Measurements from ENCODE around the gene USP1. TPM values are rescaled to one million over a fixed set of nuclear protein-coding genes. Genes with fewer than 3 reads are reported as not detected.

Gene USP1
- polyA plus RNA-seq, 1 donor from 2014 or later, result 20.3 TPM

GRCh38 chr1:62415687-62416086 lies 21.2 kb upstream of the USP1 start:
- Histone ChIP-seq H3K36me3 (ENCODE audit: insufficient read depth, low read length) (no peaks in the 10 kb centered on the region), H3K9me3 (ENCODE audit: low read length) (no peaks in the 10 kb centered on the region), H3K27ac (ENCODE audit: low read length) (no peak overlapping the region), H3K27me3 (ENCODE audit: insufficient read depth, low read depth, low read length) (no peaks in the 10 kb centered on the region), H3K4me2 (ENCODE audit: low read length) (no peak overlapping the region), H3K9ac (ENCODE audit: low read length) (no peak overlapping the region), H3K9me2 (ENCODE audit: insufficient read depth, low read length) (no peaks in the 10 kb centered on the region), H3F3A (ENCODE audit: insufficient read depth, low read length, poor library complexity, severe bottlenecking) (no peaks in the 10 kb centered on the region), H2AFZ (ENCODE audit: low read depth, low read length) (no peak overlapping the region), H4K20me1 (ENCODE audit: insufficient read depth) (no peaks in the 10 kb centered on the region), H3K4me3 (ENCODE audit: low read length) (no peak overlapping the region), H3K79me2 (replicated peaks; ENCODE audit: insufficient read depth, low read length) (no peaks in the 10 kb centered on the region)
- no peak for TF ChIP-seq POLR2AphosphoS5 (IDR thresholded peaks at IDR 0.05)
- no peak for TF ChIP-seq MXI1 (conservative IDR thresholded peaks at IDR 0.05; ENCODE audit: poor library complexity, severe bottlenecking)
- TF ChIP-seq TAF1 (IDR thresholded peaks at IDR 0.05; ENCODE audit: low read depth), result no peak
- TF ChIP-seq SMC3 (conservative IDR thresholded peaks at IDR 0.05; ENCODE audit: poor library complexity), result no peak
- no peak for TF ChIP-seq CTCF (IDR thresholded peaks at IDR 0.05; ENCODE audit: poor library complexity, severe bottlenecking)
- TF ChIP-seq RAD21 (conservative IDR thresholded peaks at IDR 0.05), result no peak
- no peak for TF ChIP-seq EZH2 (IDR thresholded peaks at IDR 0.05; ENCODE audit: borderline replicate concordance, insufficient read depth, low read length, poor library complexity, severe bottlenecking)
- TF ChIP-seq REST (IDR thresholded peaks at IDR 0.05; ENCODE audit: borderline replicate concordance), result no peak
- no peak for TF ChIP-seq EP300 (conservative IDR thresholded peaks at IDR 0.05; ENCODE audit: poor library complexity, severe bottlenecking)

- H3K36me3 ChIP-seq (ENCODE audit: insufficient read depth, low read length), result no peaks in the 10 kb centered on the region
- no peak overlapping the region for H3K9ac ChIP-seq (ENCODE audit: low read length)
- H3F3A ChIP-seq (ENCODE audit: insufficient read depth, low read length, poor library complexity, severe bottlenecking), result no peaks in the 10 kb centered on the region
- no peak overlapping the region for H2AFZ ChIP-seq (ENCODE audit: low read depth, low read length)
- H3K79me2 ChIP-seq (replicated peaks; ENCODE audit: insufficient read depth, low read length), result no peaks in the 10 kb centered on the region
- no peaks in the 10 kb centered on the region for H3K9me2 ChIP-seq (ENCODE audit: insufficient read depth, low read length)
- no peaks in the 10 kb centered on the region for H3K27me3 ChIP-seq (ENCODE audit: insufficient read depth, low read depth, low read length)
- H3K9me3 ChIP-seq (ENCODE audit: low read length), result no peaks in the 10 kb centered on the region
- TF ChIP-seq REST (IDR thresholded peaks at IDR 0.05; ENCODE audit: borderline replicate concordance), result no peak
- no peak for TF ChIP-seq SMC3 (conservative IDR thresholded peaks at IDR 0.05; ENCODE audit: poor library complexity)
- TF ChIP-seq CTCF (IDR thresholded peaks at IDR 0.05; ENCODE audit: poor library complexity, severe bottlenecking), result no peak
- TF ChIP-seq POLR2AphosphoS5 (IDR thresholded peaks at IDR 0.05), result no peak
- TF ChIP-seq TAF1 (IDR thresholded peaks at IDR 0.05; ENCODE audit: low read depth), result no peak
- TF ChIP-seq MXI1 (conservative IDR thresholded peaks at IDR 0.05; ENCODE audit: poor library complexity, severe bottlenecking), result no peak
- no peak overlapping the region for H3K4me2 ChIP-seq (ENCODE audit: low read length)
- no peak overlapping the region for H3K27ac ChIP-seq (ENCODE audit: low read length)
- H3K4me3 ChIP-seq (ENCODE audit: low read length), result no peak overlapping the region
- H4K20me1 ChIP-seq (ENCODE audit: insufficient read depth), result no peaks in the 10 kb centered on the region
Observed at GRCh38 chr1:62417351-62417999, 19.4 kb upstream of the USP1 start.

Measured in neural cell (in vitro differentiated cells).